Measurements from ENCODE around the gene AOPEP.

Gene AOPEP

GRCh38 chr9:94799578-94800264 lies 73.2 kb downstream of the AOPEP start:
- peak; percentile 75 for DNase-seq
- Histone ChIP-seq H3K27me3 (replicated peaks) (no peaks in the 10 kb centered on the region), H3K36me3 (replicated peaks) (no peaks in the 10 kb centered on the region), H3K4me3 (ENCODE audit: low read depth, low read length) (no peak overlapping the region), H3K27ac (peak overlapping the region; percentile 39)
- in situ Hi-C loops (cut with HindIII; ENCODE audit: low pct_ligation_motif_present, low sequenced_read_pairs) = no loop called here
- TF ChIP-seq CTCF (IDR thresholded peaks at IDR 0.05; ENCODE audit: low read depth, low read length, missing control alignments) = no peak

- no peaks in the 10 kb centered on the region for H3K27me3 ChIP-seq (replicated peaks)
- no peak for DNase-seq
- peak overlapping the region; percentile 39 for H3K27ac ChIP-seq
- H3K36me3 ChIP-seq (replicated peaks) = no peaks in the 10 kb centered on the region
- TF ChIP-seq CTCF (IDR thresholded peaks at IDR 0.05; ENCODE audit: low read depth, low read length, missing control alignments) = no peak
- in situ Hi-C loops (cut with HindIII; ENCODE audit: low pct_ligation_motif_present, low sequenced_read_pairs) = no loop called here
- H3K4me3 ChIP-seq (ENCODE audit: low read depth, low read length) = no peak overlapping the region
Measured at GRCh38 chr9:94800424-94801117, 74.1 kb downstream of the AOPEP start.

- no peak for TF ChIP-seq CTCF (IDR thresholded peaks at IDR 0.05; ENCODE audit: low read depth, low read length, missing control alignments)
- no peak for DNase-seq
- no peaks in the 10 kb centered on the region for H3K27me3 ChIP-seq (replicated peaks)
- no peaks in the 10 kb centered on the region for H3K36me3 ChIP-seq (replicated peaks)
- in situ Hi-C loops (cut with HindIII; ENCODE audit: low pct_ligation_motif_present, low sequenced_read_pairs) = no loop called here
- no peak overlapping the region for H3K27ac ChIP-seq
- no peak overlapping the region for H3K4me3 ChIP-seq (ENCODE audit: low read depth, low read length)
Measured at GRCh38 chr9:94801234-94801633, 74.7 kb downstream of the AOPEP start.

GRCh38 chr9:94801681-94802080 lies 75.2 kb downstream of the AOPEP start:
- no peak for DNase-seq
- no peaks in the 10 kb centered on the region for H3K36me3 ChIP-seq (replicated peaks)
- H3K4me3 ChIP-seq (ENCODE audit: low read depth, low read length) = no peak overlapping the region
- in situ Hi-C loops (cut with HindIII; ENCODE audit: low pct_ligation_motif_present, low sequenced_read_pairs) = no loop called here
- TF ChIP-seq CTCF (IDR thresholded peaks at IDR 0.05; ENCODE audit: low read depth, low read length, missing control alignments) = no peak
- no peaks in the 10 kb centered on the region for H3K27me3 ChIP-seq (replicated peaks)
- no peak overlapping the region for H3K27ac ChIP-seq

GRCh38 chr9:94802251-94802650 lies 75.8 kb downstream of the AOPEP start:
- Histone ChIP-seq H3K4me3 (ENCODE audit: low read depth, low read length) (no peak overlapping the region), H3K36me3 (replicated peaks) (no peaks in the 10 kb centered on the region), H3K27me3 (replicated peaks) (no peaks in the 10 kb centered on the region), H3K27ac (no peak overlapping the region)
- in situ Hi-C loops (cut with HindIII; ENCODE audit: low pct_ligation_motif_present, low sequenced_read_pairs) = no loop called here
- no peak for DNase-seq
- no peak for TF ChIP-seq CTCF (IDR thresholded peaks at IDR 0.05; ENCODE audit: low read depth, low read length, missing control alignments)

Data from brain microvascular endothelial cell (primary cell).